HG02981 (cell line): ENCODE measurements around the gene ZNF446.
"Not testable (repeated sequence)": the region's sequence is repeated elsewhere in the genome, so short reads cannot be mapped to it uniquely, and the experiment has no call there.

Experiments used
- ATAC-seq: cut with Tn5 transposase; IDR thresholded peaks from one replicate; pipeline ENCODE4 v1.9.1; 2021; ENCODE audit warnings: mild to moderate bottlenecking, moderate library complexity; ENCODE audit not compliant: unreplicated experiment

Gene ZNF446

DNA sequence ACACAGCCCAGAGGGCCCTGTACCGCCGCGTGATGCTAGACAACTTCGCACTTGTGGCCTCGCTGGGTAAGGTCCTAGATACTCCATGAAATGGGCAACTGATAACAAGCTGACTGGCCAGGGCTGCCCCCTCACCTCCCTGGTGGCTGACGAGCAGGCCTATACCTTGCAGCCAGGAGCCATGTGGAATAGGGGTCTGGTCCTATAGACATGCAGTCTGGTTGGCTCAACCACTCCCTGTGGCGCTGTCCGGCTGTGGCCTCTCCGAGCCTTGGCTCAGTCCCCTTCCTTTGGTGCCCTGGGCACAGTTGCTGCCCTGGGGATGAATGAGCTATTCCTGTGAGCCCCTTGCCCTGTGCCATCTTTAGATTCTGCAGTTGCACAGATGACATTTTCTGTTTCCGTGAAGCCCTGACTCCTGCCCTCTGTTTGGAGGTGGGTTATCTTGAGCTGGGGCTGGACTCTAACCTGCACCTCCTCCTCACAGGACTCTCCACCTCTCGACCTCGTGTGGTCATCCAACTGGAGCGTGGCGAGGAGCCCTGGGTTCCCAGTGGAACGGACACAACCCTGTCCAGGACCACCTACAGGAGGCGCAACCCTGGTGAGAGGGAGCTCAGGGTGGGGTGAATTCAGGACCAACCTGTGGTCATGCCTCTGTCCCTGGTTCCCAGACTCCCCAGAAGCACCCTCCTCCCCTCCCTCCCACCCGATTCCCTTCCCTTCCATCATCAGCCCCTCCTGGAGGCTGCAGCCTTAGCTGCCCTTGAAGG is 6.7 kb upstream of the ZNF446 start:
- ATAC-seq, result no peak

DNA sequence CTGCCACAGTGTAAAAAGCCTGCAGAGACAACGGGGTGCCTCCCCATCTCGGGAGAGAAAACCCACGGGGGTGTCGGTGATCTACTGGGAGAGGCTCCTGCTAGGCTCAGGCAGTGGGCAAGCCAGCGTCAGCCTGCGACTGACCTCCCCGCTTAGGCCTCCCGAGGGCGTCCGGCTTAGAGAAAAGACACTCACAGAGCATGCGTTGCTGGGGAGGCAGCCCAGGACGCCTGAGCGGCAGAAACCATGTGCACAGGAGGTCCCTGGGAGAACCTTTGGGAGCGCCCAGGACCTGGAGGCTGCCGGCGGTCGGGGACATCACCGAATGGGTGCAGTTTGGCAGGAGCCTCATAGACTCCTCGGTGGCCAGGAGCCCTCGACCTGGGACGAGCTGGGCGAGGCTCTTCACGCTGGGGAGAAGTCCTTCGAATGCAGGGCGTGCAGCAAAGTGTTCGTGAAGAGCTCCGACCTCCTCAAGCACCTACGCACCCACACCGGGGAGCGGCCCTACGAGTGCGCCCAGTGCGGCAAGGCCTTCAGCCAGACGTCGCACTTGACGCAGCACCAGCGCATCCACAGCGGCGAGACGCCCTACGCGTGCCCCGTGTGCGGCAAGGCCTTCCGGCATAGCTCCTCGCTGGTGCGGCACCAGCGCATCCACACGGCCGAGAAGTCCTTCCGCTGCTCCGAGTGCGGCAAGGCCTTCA is 5.2 kb upstream of the ZNF446 start:
- ATAC-seq, result not testable (repeated sequence)

DNA sequence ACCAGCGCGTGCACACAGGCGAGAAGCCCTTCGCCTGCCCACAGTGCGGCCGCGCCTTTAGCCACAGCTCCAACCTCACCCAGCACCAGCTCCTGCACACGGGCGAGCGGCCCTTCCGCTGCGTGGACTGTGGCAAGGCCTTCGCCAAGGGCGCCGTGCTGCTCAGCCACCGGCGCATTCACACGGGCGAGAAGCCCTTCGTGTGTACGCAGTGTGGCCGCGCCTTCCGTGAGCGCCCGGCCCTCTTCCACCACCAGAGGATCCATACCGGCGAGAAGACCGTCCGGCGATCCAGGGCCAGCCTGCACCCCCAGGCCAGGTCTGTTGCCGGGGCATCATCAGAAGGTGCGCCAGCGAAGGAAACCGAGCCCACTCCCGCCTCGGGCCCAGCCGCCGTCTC is 4.4 kb upstream of the ZNF446 start:
- no peak for ATAC-seq

DNA sequence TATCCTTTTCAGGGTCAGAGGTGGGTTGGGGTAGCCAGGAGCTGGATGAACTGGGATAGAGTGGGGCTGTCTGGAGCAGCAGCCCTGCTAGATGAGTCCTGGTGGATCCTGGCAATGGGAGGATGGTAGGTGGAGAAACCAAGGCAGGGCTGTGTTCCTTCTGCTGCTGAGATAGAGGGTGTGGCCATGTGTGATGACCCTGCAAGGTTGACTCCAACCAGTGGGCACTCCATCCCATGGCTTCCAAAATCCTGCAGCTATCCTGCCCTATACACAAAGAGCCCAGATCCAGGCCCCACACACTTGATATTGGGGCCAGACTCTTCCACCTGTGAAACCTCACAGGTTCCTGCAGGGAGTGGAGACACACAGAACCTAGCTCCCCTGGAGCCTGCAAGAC is 2.4 kb upstream of the ZNF446 start:
- no peak for ATAC-seq

DNA sequence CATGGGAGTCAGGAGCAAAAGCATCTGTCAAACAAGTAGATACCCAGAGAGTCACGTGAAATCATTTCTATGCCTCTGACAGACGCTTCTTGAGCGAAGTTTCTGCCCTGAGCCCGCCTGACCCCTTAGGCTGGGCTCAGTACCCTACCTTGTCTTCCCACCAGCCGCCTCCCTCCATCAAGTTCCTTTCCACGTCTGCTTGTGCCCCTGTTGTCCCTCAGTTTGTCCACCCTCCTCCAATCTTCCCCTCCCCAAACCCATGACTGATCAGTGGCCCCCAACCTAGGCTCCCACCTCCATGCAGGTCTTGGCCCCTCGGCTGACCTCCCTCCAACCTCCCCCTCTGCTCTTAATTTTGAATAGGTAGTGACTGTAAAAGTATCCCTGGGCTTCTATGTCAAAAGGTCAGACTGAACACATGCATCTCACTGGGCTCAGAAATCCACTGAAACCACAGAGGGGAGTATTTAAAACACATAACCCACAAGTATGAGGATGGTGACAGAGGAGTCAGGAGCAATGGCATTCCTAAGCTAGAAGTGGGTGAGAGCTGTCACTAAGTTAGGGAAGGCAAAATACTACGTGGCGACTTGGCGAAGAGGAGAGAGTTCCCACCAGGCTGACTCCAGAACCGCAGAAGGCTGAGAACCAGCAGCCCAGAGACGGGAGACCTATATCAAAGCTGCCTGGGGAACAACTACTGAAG is 1.7 kb upstream of the ZNF446 start:
- no peak for ATAC-seq

DNA sequence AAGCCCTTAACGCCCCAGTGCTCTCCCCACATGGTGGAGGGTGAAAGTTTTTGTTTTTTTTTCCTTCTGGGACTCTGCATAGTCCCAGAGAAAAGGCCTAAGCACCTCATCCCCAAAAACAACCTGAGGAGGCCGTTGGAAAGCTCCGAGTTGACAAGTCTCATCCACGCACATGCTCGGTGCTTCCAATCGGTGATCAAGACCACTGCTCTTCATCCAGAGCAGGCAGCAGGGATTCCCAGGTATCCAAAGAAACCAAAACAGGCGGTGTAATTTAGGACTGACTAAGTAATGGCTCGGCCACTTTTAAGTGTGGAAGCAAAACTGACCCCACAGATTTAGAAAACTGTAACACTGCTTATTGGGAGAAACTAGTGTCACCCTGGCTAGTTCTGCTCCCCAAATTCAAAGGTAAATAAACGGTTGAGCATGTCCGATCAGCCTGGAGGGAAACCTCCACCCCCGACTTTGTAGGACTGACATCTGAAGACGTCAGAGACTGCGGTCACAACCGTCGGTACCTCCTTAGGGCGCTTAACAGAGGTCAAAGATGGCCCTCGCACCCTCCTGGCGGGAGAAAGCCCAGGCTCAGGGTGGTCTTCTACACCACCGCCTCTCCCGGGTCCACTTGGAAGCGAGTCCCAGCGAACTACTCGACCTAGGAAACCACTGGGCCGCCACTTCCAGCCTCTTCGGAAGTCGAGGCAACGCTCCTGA is 997 bp upstream of the ZNF446 start:
- peak; percentile 11 for ATAC-seq

DNA sequence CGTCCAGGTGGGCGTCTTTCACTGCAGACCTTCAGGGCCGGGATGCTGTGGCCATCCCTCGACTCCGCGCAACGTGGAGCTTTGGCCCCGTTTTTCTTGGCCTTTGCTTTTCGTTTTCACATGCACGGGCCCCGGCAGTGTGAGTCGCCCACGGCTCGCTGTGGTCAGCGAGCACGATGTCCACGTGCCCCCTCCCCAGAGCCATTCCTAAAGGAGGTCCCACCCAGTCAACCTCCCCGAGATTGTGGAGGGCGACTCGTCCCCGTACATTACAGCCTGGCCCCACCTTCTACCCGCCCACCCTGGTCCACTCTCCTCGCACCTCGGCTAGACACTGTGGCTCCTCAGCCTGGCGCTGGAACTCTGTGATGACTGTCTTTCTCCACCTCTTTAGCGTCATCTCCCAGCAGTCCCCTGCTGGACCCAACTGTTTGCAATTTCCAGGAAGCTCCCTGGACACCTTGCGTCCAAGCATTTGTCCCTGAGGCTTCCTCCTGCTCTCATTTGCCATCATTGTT is 405 bp downstream of the ZNF446 start:
- no peak for ATAC-seq

DNA sequence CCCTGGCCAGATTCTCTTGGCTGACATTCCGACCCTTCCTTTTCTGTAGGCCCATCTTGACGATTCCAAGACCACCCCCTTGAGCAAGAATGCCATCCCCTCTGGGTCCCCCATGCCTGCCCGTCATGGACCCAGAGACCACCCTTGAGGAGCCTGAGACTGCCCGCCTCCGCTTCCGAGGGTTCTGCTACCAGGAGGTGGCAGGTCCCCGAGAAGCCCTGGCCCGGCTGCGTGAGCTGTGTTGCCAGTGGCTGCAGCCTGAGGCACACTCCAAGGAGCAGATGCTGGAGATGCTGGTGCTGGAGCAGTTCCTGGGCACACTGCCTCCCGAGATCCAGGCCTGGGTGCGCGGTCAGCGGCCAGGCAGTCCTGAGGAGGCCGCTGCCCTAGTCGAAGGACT is 978 bp downstream of the ZNF446 start:
- no peak for ATAC-seq

DNA sequence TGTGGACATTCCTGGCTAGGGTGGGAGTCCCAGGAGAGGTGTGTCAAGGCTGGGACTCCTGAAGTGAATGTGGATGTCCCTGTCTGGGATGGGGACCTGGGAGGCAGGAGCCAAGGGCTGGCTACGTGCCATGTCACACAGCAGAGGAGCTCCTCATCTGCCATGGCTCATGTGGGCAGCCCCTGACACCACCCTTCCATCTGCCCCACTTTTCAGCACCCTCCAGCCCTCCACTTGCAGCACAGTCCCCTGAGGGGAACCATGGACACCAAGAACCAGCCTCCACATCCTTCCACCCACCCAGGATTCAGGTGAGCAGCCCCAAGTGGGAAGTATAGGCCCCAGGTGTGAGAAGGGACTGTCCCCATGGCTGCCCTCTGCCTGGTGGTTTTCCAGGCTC is 1.7 kb downstream of the ZNF446 start:
- no peak for ATAC-seq

DNA sequence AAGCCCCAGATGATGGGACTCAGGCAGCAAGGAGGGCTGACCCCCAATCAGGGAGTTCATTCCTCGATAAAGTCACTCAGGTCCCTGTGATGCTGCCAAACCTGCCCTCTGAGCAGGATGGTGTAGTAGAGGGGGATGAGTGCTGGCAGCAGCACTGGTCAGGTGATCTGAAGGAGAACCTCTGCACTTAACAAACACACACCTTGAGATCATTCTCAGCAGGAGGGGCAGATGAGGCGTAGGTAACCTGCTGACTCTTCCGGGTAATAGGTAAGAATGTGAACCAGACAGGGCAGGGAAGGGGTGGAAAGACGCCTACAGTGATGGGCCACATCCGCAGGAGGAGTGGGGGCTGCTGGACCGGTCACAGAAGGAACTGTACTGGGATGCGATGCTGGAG is 3.2 kb downstream of the ZNF446 start:
- ATAC-seq, result no peak

DNA sequence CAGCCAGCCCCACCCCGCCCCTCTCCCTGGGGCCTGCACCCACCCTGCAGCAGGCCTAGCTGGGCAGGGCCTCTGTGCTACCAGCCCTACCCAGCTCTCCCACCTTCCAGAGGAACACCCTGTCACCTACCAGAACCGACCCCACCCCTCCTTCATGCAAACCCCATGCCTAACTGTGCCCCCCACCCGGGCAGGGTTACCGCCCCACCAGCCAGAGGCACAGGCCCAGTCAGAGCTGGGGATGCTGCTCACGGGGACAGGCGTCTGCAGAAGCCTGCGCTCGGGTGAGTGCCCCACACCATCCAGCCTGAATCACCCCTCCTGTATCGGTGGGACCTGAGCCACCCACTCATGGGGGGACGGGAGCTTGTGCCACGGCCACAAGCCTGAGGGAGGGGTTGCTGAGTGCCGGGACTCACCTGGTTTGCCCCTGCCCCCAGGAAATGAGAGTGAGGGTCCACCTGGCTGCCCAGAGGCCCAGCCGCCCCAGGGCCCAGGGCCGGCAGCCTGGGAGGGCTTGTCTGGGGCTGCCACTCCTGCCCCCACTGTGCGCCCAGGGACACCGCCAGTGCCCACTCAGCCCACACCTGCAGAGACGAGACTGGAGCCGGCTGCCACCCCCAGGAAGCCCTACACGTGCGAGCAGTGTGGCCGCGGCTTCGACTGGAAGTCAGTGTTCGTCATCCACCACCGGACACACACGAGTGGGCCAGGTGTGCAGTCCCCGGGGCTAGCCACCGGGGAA is 3.8 kb downstream of the ZNF446 start:
- no peak for ATAC-seq

DNA sequence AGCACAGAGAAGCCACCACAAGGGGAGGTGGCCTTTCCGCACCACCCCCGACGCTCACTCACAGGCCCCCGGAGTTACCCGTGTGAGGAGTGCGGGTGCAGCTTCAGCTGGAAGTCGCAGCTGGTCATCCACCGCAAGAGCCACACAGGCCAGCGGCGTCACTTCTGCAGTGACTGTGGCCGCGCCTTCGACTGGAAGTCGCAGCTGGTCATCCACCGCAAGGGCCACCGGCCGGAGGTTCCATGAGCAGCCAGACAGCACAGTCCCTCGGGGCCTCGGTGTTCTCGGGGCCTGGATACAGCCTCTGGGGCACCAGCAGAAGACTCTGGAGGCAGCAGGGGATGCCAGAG is 4.3 kb downstream of the ZNF446 start:
- ATAC-seq, result no peak

DNA sequence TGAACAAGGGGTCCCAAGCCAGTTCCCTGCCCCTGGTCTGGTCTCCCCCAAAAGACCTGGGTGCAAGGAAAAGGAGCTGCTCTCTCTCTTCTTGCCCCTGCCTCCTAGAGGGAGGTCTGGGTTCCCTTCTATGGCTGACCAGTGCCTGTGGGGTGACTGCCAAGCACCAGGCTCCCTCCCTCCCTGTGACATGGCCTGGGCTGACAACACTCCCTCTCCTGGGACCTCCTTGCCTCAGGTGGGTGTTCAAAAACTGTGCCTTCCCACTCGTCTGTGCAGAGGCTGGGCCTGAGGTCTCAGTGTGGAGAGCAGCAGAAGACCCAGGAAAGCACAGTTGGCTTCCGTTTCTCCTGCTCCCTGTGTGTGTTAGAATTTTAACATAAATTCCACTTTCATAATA is 4.7 kb downstream of the ZNF446 start:
- ATAC-seq, result no peak

DNA sequence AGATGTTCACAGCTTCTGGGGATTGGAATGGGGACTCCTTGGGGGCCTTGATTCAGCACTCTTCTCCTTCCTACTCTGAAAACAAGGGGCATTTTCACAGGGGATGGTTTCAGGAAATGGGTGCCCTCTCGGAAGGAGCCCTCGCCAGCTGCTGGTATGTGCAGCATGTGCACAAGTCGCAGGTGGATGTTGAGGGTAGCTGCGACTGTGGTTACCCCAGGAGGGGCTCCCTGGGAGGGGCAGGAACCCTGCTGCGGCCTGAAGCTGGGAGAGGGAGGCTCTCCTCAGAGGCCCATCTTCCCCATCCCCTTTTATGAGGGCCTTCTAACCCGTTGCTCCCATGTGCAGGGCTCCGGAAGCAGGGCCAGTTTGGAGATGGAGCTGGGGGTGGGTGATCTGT is 6.2 kb downstream of the ZNF446 start:
- no peak for ATAC-seq

DNA sequence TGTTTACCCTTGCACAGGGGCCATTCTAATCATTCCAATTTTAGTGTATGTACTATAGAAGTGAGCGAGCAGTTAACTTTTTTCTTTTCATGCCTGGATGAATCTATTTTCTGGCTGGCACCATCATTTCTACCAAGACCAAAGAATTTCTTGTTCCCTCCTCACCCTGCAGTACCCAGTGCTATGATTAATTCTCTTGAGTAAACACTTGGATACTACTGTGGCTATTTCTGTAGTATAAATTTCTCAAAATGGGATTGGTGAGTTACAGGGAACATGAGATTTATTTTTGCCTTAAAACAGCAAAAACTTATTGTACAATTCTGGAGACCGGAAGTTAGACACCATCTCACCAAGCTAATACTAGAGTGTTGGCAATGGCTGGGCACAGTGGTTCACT is 7.6 kb downstream of the ZNF446 start:
- no peak for ATAC-seq

DNA sequence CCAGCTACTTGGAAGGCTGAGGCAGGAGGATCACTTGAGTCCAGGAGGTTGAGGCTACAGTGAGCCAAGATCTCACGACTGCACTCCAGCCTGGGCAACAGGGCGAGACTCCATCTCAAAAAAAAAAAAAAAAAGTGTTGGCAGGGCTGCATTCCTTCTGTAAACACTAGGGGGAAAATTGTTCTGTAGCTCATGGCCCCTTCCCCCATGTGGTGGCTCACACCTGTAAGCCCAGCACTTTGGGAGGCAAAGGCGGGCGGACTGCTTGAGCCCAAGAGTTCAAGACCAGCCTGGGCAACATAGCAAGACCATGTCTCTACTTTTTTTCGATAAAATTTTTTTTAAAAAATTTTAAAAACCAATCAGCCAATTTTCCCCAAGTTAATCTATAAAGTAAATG is 8.2 kb downstream of the ZNF446 start:
- not testable (repeated sequence) for ATAC-seq

DNA sequence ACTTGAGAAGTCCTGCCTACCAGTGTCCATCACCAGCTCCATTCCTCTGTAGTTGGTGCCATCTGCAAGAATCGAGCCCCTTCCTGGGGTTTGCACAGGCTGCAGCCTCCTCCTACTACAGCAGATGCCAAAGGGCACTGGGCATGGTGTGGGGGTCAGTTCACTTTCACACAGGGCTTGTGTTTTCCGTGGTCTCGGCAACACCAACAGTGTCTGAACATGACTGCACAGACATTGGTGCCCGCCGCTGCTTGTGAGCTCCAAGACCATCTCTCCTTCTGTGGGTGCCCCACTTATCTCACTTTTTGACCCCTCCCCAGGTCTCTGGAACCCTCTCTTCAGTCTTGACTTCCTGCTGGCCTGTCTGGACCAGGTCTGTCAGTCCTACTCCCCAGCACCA is 15.2 kb downstream of the ZNF446 start:
- ATAC-seq, result no peak

DNA sequence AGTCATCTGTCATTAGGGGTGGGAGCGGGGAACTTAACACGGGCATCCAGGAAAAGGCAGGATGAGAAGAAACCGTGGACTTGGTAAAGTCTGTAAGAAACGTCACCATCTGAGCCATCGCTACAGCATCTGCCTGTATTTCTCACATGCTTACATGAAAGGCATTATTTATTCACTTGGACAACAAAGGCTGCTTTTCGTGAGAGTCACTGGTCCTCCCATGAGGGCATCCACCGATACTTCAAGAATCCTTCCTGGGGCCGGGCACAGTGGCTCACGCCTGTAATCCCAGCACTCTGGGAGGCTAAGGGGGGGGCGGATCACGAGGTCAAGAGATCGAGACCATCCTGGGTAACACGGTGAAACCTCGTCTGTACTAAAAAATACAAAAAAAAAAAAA is 16.1 kb downstream of the ZNF446 start:
- no peak for ATAC-seq

DNA sequence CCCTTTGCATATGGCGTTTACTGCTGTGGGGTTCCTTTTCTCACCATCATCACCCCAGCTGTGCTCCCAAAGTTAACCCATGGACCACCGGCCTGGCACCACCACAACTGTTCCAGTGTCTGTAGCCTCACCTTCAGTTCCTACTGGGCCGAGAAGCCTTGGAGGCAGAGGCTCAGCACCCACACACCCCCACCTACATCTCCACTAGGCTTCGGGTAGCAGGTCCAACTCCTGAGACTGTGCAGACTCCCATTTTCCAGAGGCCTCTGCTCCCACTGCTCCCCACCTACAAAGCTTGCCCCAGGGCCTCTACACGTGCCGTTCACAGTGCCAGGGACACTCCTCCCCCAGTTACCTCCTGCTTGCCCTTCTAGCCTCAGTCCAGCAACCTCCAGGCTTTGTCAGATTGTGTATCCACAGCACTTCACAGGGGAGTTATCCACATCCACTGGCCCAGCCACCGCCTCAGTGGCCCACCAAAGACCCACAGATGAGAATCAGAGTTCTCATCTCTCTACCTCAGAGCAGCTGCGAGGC is 21.6 kb downstream of the ZNF446 start:
- no peak for ATAC-seq

DNA sequence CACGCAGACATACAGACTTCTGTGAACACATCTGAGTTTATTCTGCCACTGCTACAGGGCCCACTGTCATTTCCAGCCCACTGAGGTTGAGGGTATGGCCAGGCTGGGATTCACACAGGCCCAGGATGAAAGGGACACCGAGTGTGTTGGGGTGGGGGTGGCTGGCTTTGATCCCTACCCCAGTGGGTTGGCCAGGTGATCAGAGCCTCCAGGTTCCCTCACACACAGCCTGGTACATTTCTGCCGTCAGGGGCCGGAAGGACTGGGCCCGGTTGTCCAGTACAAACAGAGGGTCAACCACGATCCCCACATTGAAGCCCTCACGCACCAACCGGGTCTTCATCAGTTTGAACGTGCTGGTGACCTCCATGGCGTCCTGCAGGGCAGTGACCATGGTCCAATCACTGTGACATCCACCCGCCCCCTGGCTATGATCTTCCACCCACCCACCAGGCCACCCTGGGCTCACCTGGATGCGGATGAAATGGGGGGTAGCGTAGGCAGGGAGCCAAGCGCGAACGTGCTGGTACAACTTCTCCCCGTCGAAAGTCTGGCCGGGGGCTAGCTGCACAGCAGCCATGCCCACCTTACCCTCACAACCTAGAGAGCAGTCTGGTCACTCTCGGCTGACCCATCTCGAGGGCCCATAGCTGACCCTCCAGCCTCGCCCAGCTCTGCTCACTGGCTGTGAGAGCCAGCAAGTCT is 22.3 kb downstream of the ZNF446 start:
- ATAC-seq, result no peak
